BLaER1 (cell line): ENCODE results near the gene CIDEB.
A peak's percentile ranks its signal among the peaks of the same experiment; 100 is the strongest.

Source experiments
- H3K27ac ChIP-seq: shearing (Covaris generic); formaldehyde crosslinking; 2 replicates; pipeline ENCODE4 v1.8.1; 2022
- H3K27me3 ChIP-seq: shearing (Covaris generic); formaldehyde crosslinking; 2 replicates; pipeline ENCODE4 v1.8.1; 2022
- H3K36me3 ChIP-seq: shearing (Covaris generic); formaldehyde crosslinking; 2 replicates; pipeline ENCODE4 v1.8.1; 2022
- H3K4me1 ChIP-seq: shearing (Covaris generic); formaldehyde crosslinking; 2 replicates; pipeline ENCODE4 v1.8.1; 2022
- H3K4me2 ChIP-seq: shearing (Covaris generic); formaldehyde crosslinking; 2 replicates; pipeline ENCODE4 v1.8.1; 2022
- H3K4me3 ChIP-seq: shearing (Covaris generic); formaldehyde crosslinking; 2 replicates; pipeline ENCODE4 v1.8.1; 2022
- H3K9ac ChIP-seq: shearing (Covaris generic); formaldehyde crosslinking; 2 replicates; pipeline ENCODE4 v1.8.1; 2022
- H3K9me3 ChIP-seq: shearing (Covaris generic); formaldehyde crosslinking; 2 replicates; pipeline ENCODE4 v1.8.1; 2022
- H4K20me1 ChIP-seq: shearing (Covaris generic); formaldehyde crosslinking; 2 replicates; pipeline ENCODE4 v1.8.1; 2022
- Cebpa-rat ChIP-seq: shearing (Covaris generic); IDR thresholded peaks from 2 replicates; pipeline ENCODE4 v1.8.1; 2022

The CIDEB gene

GRCh38 chr14:24293525-24293924 is 14.3 kb downstream of the CIDEB start:
- Histone ChIP-seq H3K9me3 (no peaks in the 10 kb centered on the region), H3K27me3 (no peaks in the 10 kb centered on the region), H3K4me1 (peaks cover 29% of the 10 kb centered on the region), H3K4me2 (no peak overlapping the region), H3K9ac (no peak overlapping the region), H4K20me1 (no peaks in the 10 kb centered on the region), H3K36me3 (peaks cover 57% of the 10 kb centered on the region), H3K4me3 (no peak overlapping the region), H3K27ac (no peak overlapping the region)
- no peak for TF ChIP-seq Cebpa-rat

- H3K4me3 ChIP-seq = no peak overlapping the region
- peaks cover 29% of the 10 kb centered on the region for H3K4me1 ChIP-seq
- H4K20me1 ChIP-seq = no peaks in the 10 kb centered on the region
- no peaks in the 10 kb centered on the region for H3K27me3 ChIP-seq
- H3K36me3 ChIP-seq = peaks cover 57% of the 10 kb centered on the region
- no peaks in the 10 kb centered on the region for H3K9me3 ChIP-seq
- H3K27ac ChIP-seq = no peak overlapping the region
- H3K4me2 ChIP-seq = no peak overlapping the region
- H3K9ac ChIP-seq = no peak overlapping the region
- TF ChIP-seq Cebpa-rat = no peak
Measured at GRCh38 chr14:24292118-24292807, 15.5 kb downstream of the CIDEB start.

- H4K20me1 ChIP-seq = no peaks in the 10 kb centered on the region
- no peak for TF ChIP-seq Cebpa-rat
- no peak overlapping the region for H3K27ac ChIP-seq
- H3K4me2 ChIP-seq = no peak overlapping the region
- no peak overlapping the region for H3K4me3 ChIP-seq
- H3K9me3 ChIP-seq = no peaks in the 10 kb centered on the region
- peaks cover 24% of the 10 kb centered on the region for H3K4me1 ChIP-seq
- H3K9ac ChIP-seq = no peak overlapping the region
- peaks cover 57% of the 10 kb centered on the region for H3K36me3 ChIP-seq
- H3K27me3 ChIP-seq = no peaks in the 10 kb centered on the region
Measured at GRCh38 chr14:24291446-24292117, 16.2 kb downstream of the CIDEB start.

- Histone ChIP-seq H3K4me2 (no peak overlapping the region), H3K36me3 (peaks cover 52% of the 10 kb centered on the region)
Measured at GRCh38 chr14:24290746-24291145, 17.0 kb downstream of the CIDEB start.

DNA sequence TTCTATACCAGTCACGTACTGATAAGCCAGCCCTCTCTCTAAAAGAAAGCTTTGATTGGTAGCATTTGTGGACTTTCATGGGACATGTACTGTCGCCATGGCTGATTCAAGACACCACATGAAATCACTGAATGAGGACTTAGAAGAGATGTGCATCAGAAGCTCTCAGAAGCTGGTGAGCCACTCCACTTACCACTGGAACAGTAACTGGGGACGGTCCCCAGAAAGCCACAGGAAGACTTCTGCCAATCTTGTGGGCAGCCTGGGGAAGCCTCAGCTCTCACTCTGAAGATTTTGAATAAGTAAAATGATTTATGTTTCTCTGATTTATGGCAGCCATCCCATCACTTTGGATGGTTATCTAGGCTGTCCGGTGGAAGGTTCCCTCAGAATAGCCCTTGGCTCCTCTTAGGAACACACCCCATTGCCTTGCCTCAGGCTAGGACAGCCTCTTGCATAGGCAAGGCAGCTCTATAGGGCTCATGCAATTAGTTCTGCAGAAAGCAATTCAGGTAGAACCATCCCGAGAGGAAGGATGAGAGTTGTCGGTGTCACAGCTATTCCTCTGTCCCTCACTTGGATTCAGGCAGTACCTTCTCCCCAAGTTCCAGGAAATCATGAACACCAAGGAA is 18.0 kb downstream of the CIDEB start:
- no peaks in the 10 kb centered on the region for H3K9me3 ChIP-seq
- H3K36me3 ChIP-seq = peaks cover 46% of the 10 kb centered on the region
- H3K4me2 ChIP-seq = peak overlapping the region; percentile 4; the same call in 1 of the 2 replicates

More at GRCh38 chr14:24290746-24291145, 17.0 kb downstream of the CIDEB start:
- H4K20me1 ChIP-seq = no peaks in the 10 kb centered on the region
- H3K27ac ChIP-seq = no peak overlapping the region
- H3K4me1 ChIP-seq = peaks cover 16% of the 10 kb centered on the region
- no peak for TF ChIP-seq Cebpa-rat
- H3K9ac ChIP-seq = no peak overlapping the region
- H3K27me3 ChIP-seq = no peaks in the 10 kb centered on the region
- no peak overlapping the region for H3K4me3 ChIP-seq
- no peaks in the 10 kb centered on the region for H3K9me3 ChIP-seq

DNA sequence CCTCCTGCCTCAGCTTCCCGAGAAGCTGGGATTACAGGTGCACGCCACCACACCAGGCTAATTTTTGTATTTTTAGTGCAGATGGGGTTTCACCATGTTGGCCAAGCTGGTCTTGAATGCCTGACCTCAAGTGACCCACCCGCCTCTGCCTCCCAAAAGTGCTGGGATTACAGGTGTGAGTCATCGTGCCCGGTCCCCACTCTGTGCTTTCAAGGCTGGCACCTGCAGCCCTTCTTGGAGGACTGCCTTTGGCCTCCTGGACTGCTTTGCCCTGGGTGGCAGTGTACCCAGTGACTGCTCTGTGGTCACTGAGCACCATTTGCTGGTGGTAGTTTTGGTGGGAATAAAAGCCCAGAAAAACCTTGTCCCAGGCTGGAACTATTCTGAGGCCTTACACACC is 20.8 kb downstream of the CIDEB start:
- Histone ChIP-seq H3K9ac (no peak overlapping the region), H3K4me1 (peaks cover 16% of the 10 kb centered on the region), H3K4me3 (no peak overlapping the region), H3K36me3 (peaks cover 29% of the 10 kb centered on the region), H3K4me2 (no peak overlapping the region), H3K27me3 (no peaks in the 10 kb centered on the region), H3K27ac (no peak overlapping the region), H3K9me3 (no peaks in the 10 kb centered on the region), H4K20me1 (no peaks in the 10 kb centered on the region)
- TF ChIP-seq Cebpa-rat = no peak

More for the DNA sequence above, 18.0 kb downstream of the CIDEB start:
- Histone ChIP-seq H4K20me1 (no peaks in the 10 kb centered on the region), H3K27ac (no peak overlapping the region), H3K9ac (no peak overlapping the region), H3K4me3 (no peak overlapping the region), H3K27me3 (no peaks in the 10 kb centered on the region), H3K4me1 (peaks cover 16% of the 10 kb centered on the region)
- no peak for TF ChIP-seq Cebpa-rat

GRCh38 chr14:24285351-24285750 is 22.4 kb downstream of the CIDEB start:
- Histone ChIP-seq H3K9me3 (no peaks in the 10 kb centered on the region), H3K4me2 (no peak overlapping the region), H3K36me3 (peaks cover 13% of the 10 kb centered on the region; the same call in 1 of the 2 replicates), H3K27me3 (no peaks in the 10 kb centered on the region), H3K27ac (no peak overlapping the region), H4K20me1 (no peaks in the 10 kb centered on the region), H3K4me3 (no peak overlapping the region), H3K4me1 (peaks cover 16% of the 10 kb centered on the region), H3K9ac (no peak overlapping the region)
- no peak for TF ChIP-seq Cebpa-rat

DNA sequence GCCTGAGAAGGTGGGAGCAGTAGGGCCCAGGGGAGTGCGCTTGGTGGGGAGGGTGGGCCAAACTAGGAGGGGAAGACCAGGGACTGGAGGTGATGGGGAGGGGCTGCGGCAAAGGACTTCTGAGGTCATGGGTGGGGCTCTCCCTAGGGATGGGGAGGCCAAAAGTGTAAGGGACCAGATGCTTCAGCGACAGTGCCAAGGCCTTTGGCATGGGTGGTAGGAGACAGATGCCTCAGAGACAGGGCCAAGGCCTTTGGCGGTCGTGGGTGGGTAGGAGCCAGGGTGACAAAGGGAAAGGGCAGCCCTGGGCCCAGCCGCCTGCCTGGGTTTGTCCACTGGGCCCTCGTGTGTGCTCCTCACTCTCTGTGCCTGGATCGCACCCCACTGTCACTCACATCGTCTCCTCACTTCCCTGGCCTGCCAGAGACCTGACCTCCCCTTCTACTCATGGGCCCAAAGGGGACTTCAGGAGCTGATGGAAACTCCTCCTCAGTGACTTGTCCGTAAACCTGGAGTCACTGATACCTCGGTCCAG is 23.2 kb downstream of the CIDEB start:
- Histone ChIP-seq H3K36me3 (peaks cover 5% of the 10 kb centered on the region; the same call in 1 of the 2 replicates), H4K20me1 (no peaks in the 10 kb centered on the region), H3K4me1 (peaks cover 24% of the 10 kb centered on the region), H3K27ac (no peak overlapping the region), H3K4me2 (no peak overlapping the region), H3K4me3 (no peak overlapping the region), H3K9ac (no peak overlapping the region), H3K9me3 (no peaks in the 10 kb centered on the region), H3K27me3 (no peaks in the 10 kb centered on the region)
- TF ChIP-seq Cebpa-rat = no peak

DNA sequence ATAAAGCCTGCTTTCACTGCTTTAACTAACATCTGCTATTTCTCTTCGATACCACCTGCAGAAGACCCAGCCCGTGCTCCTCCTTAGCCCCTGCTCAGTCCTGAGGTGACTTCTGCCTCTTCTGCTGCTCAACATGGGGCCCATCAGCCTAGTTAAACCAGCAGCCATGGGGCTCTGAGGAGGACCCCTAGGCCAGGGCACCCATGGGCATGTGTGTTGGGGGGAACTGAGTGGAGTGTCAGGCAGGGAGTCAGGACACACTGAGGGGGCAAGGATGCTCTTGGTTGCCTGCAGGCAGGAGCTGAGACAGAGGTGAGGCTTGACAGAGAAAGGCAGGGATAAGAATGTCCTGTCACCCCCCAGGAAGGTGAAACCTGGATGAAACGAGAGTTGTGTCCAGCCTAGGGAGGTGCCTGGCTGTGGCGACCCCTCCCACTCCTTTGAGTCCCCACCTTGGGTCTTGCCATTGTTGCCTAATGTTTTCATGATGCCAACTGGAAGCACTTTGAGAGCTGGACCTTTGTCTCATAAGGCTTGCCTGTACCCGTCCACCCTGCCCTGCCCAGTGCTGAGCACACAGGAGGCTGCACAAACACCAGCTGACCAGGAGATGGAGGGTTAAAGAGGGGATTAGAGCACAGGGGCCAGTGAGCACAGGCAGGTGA is 23.8 kb downstream of the CIDEB start:
- TF ChIP-seq Cebpa-rat = no peak
- H3K4me2 ChIP-seq = no peak overlapping the region
- H3K4me3 ChIP-seq = no peak overlapping the region
- H3K9me3 ChIP-seq = no peaks in the 10 kb centered on the region
- H3K4me1 ChIP-seq = peaks cover 30% of the 10 kb centered on the region
- no peaks in the 10 kb centered on the region for H3K27me3 ChIP-seq
- no peak overlapping the region for H3K9ac ChIP-seq
- no peak overlapping the region for H3K27ac ChIP-seq
- H4K20me1 ChIP-seq = no peaks in the 10 kb centered on the region
- no peaks in the 10 kb centered on the region for H3K36me3 ChIP-seq

DNA sequence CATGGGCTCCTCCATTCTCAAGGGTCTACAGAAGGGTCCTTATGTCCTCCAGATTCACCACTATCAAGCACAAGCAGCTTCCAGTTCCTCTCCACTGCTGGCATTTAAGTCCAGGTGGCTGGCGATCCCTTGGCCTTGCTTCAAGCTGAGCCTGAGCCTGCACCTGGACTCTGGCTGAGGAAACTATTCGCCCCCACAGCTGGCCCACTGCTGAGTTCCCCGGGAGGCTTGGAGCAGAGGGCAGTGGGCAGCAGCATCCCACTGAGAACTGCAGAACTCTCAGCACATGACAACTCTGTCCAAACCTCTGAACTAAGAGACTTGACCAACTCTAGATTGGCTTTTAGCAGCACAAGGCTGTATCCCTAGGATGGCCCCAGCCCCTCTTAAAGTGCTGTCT is 25.0 kb downstream of the CIDEB start:
- H3K4me2 ChIP-seq = no peak overlapping the region
- H3K4me3 ChIP-seq = no peak overlapping the region
- H3K9ac ChIP-seq = no peak overlapping the region
- H3K27ac ChIP-seq = no peak overlapping the region
- H3K36me3 ChIP-seq = no peaks in the 10 kb centered on the region
- TF ChIP-seq Cebpa-rat = no peak
- no peaks in the 10 kb centered on the region for H3K9me3 ChIP-seq
- H3K4me1 ChIP-seq = peaks cover 32% of the 10 kb centered on the region
- H3K27me3 ChIP-seq = no peaks in the 10 kb centered on the region
- H4K20me1 ChIP-seq = no peaks in the 10 kb centered on the region
